WI38 (cell line): ENCODE measurements around the gene RAB17.

Experiments used
- H3K4me3 ChIP-seq: 2 replicates; pipeline ENCODE4 v1.5.1; 2011; ENCODE audit warnings: low read depth, mild to moderate bottlenecking, control low read depth, low read length
- TF ChIP-seq, protein P1 (sequence below): IDR thresholded peaks from 2 replicates; pipeline ENCODE4 v1.5.1; 2012; ENCODE audit warnings: low read depth, mild to moderate bottlenecking, control low read depth, low read length

Gene RAB17

DNA sequence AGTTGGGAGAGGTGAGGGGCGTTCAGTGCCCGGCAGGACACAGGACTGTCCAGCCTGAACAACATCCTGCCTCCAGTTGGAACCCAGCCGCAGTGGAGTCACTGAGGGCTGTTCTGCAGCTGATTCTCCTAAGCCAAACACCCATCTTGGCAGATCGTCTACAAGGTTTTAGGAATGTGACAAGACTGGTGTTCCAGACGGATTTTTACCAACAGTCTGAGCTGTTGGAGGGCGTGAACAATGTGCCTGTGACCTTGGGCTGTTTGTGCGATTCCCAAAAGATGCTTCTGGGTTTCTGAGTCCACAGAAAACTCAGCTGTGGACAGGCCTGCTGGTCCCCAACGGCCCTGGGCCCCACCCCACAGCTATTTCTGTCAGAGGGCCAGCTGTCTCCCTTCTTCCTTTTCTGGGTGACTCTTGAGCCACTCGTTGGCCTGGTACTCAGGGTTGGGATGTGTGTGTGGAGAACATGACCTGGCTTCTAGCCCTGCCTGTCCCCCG lies 42.6 kb upstream of the RAB17 start:
- no peak overlapping the region for H3K4me3 ChIP-seq
- TF ChIP-seq, protein P1, sequence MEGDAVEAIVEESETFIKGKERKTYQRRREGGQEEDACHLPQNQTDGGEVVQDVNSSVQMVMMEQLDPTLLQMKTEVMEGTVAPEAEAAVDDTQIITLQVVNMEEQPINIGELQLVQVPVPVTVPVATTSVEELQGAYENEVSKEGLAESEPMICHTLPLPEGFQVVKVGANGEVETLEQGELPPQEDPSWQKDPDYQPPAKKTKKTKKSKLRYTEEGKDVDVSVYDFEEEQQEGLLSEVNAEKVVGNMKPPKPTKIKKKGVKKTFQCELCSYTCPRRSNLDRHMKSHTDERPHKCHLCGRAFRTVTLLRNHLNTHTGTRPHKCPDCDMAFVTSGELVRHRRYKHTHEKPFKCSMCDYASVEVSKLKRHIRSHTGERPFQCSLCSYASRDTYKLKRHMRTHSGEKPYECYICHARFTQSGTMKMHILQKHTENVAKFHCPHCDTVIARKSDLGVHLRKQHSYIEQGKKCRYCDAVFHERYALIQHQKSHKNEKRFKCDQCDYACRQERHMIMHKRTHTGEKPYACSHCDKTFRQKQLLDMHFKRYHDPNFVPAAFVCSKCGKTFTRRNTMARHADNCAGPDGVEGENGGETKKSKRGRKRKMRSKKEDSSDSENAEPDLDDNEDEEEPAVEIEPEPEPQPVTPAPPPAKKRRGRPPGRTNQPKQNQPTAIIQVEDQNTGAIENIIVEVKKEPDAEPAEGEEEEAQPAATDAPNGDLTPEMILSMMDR = no peak

DNA sequence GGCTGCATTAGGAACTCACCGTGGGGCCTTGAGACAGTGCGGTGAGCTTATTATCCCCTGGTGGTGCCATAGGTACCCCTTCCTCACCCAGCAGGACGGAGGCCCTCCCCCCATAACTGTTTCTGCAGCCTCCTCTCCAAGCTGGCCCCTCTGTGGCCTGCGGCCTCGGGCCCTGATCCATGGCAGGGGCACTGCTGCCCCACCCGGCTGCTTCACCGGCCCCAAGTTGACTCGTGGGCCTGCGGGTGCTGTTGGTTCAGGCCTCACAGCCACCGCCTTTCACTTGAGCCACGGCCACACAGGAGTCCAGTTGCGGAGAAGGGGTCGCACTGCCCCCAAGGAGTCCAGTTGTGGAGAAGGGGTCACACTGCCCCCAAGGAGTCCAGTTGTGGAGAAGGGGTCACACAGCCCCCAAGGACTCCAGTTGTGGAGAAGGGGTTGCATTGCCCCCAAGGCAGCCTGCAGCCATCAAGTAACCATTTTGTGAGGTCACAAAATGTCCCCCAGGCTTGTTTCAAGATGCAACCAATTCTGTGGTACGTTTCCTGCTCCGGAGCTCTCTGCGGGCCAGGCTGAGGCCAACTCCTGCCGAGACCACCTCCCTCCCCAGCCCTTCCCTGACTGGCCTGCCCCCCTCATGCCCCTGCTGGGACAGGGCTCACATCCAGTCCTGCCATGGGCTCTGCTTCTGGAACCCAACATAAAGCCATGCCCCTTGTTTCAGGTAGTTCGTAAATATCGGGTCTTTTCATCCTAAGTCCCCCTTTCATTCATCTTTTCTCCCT lies 41.5 kb upstream of the RAB17 start:
- TF ChIP-seq, protein P1 = no peak

DNA sequence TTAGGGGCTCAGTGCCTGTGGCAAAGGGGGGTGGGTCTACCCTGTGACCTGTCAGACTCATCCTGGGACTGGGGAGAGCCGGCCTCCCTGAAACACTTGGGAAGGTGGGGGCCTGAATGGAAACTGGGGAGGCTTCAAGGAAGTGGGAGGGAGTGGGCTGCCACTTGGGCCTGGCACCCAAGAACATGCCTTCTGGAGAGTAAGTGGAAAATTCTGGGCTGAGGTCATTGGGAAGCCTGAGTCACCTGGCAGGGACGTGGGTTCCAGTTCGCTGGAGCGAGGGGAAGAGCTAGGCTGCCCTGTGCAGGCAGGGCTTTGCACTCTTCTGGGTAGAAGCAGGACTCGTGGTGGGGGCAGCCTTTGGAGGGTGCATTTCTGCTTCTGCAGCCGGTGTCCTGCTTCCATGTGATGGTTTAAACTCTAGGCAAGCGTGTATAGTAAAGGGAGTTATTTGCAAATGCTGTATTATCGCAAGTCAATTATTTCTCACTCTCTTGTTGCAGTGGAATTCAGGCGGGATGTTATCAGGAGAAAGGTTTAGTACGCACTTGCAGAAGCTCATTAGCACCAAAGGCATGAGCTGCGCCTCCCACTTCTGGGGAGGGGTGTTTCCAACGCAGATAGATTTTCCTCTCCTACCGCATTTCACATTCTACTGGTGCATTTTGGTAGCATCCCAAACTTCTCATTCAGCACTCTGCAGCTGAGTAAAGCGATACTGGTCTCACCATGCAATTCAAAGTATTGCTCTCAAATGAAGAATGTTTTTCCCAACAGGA lies 40.7 kb upstream of the RAB17 start:
- no peak overlapping the region for H3K4me3 ChIP-seq
- TF ChIP-seq, protein P1 = no peak

More for the DNA sequence above, 41.5 kb upstream of the RAB17 start:
- H3K4me3 ChIP-seq = no peak overlapping the region

DNA sequence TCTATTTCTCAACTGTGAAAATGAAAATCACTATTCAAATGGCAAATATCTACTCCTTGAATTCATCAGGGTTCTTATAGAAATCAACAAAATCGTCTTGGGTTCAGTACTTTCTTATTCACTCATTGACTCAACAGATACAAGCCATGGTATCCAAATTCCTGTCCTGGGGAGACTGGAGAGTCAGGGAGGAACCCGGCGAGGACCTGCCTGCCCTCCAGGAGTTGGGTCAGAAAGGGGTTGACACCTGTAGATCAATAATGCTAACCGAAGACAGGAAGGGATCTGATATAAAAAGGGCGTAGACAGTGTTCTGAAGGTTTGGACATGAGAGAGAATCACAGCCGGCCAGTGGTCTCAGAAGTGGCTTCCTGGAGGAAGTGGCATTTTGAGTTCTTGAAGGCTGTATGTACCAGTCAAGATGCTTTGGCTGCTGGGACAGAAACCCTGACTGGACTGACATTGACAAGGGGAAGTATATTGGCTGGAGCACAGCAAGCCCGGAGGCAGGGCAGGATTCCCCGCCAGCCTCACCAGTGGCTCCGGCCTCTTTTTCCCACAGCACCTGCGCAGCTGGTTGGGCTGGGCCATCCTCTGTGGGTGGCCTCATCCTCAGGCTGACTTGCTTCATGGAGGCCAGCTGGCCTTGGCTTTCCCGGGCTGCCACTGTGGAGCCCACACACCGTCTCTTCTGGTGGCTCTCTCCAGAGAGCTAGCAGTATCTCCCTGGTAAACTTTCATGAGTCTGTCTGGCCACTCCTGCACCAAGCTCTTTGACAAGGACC lies 39.9 kb upstream of the RAB17 start:
- TF ChIP-seq, protein P1 = no peak
- no peak overlapping the region for H3K4me3 ChIP-seq

DNA sequence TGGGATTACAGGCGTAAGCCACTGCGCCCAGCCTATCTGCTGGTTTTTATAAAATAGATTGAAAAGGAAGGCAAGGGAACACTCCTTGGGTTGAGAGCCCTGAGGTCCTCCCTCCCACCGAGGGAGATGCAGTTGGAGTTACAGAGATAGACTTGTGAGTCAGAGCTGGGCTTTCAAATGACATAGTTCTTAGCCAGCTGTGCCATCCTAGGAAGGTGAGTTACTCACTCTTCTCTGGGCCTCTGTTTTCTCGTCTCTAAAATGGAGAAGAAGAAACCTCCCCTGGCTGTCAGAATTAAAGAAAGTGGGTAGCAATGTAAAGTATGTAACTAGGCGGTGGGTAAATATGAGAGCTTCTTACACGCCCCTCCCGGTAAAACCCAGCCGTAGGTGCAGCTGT lies 39.2 kb upstream of the RAB17 start:
- TF ChIP-seq, protein P1 = no peak
- no peak overlapping the region for H3K4me3 ChIP-seq

DNA sequence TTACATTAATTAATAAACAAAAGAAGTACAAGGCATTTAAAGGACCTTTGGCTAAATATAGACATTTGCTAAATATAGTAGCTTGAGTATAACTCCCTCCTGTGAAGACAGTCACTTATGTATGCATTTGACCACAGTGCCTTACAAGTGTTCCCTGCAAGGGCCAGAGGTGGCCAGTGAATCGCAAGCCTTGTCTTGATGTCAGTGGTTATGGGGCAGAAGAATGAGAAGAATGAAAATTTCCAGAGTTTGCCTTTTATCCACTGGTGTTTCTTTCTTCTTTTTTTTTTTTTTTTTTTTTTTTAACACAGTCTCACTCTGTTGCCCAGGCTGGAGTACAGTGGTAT lies 38.6 kb upstream of the RAB17 start:
- peak overlapping the region; percentile 79 for H3K4me3 ChIP-seq
- TF ChIP-seq, protein P1 = no peak
